Smooth muscle cell of the brain vasculature (primary cell): ENCODE data around the gene SPANXN3.
"Not testable (repeated sequence)": the region's sequence is repeated elsewhere in the genome, so short reads cannot be mapped to it uniquely, and the experiment has no call there.

Experiments
- DNase-seq: peaks from one replicate; pipeline ENCODE4 v3.0.0-alpha.2; 2012; ENCODE audit warnings: low read depth, low spot score

SPANXN3 gene

DNA sequence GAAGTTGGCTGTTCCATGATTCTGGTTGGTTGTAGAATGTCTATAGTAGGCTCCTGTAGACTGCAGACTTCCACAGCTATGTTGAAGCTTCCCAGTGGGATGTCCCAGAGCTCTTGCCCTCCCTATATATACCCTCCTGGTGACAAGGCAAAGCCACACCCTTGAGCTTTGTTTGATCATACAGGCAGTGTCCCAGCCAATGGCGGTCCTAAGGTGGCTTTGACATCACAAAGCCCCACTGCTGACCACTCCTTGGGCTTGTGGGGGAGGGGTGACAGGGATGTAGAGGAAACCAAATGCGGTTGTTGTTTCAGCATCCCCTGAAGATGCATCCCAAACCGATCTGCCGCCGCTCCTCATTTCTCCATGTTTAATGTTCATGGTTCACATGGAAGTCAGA, at the start of gene SPANXN3:
Gene SPANXN3, minus strand, starts transcription at position 101 of the 400 bp plus-strand sequence. Its CDS starts 84 bp downstream, at position 17.
- DNase-seq: not testable (repeated sequence)

DNA sequence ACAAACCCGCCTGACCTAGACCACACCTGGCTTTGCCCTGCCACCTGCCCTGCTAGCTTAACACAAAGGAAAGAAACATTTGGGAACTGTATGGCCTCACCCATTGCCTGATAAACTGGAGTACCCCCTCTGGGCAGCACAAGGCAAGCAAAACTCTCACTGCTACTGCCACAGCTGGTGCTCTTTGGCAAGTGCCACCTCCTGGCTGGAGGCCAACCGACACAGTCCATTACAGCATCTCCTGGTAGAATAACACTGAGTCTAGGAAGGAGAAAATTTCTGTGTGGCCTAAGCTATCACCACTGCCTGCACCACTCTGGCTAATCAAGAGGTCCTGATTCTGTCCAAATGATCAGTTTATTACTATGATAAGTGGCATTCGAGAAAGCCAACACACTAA, 18.9 kb upstream of the SPANXN3 start:
- DNase-seq: no peak

GRCh38 chrX:143502196-143502595, 15.1 kb downstream of the SPANXN3 start:
- not testable (repeated sequence) for DNase-seq

DNA sequence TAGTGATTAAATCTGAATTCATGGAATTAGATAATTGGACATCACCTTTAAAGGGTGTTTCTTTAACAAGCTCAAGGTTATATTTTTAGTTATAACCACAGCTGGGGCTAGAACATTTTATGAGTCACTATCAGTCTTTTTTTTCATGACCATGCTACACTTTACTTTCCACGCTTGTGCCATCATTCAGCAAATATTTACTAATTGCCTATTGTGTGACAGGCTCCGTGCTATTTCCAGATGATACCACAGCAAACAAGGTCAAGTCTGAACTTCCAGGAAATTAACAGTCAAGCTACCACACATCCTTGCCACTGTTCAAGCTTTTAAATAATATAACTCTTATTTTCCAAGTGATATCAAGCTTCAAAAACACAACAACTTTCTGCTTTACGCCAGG, 16.5 kb downstream of the SPANXN3 start:
- no peak for DNase-seq

DNA sequence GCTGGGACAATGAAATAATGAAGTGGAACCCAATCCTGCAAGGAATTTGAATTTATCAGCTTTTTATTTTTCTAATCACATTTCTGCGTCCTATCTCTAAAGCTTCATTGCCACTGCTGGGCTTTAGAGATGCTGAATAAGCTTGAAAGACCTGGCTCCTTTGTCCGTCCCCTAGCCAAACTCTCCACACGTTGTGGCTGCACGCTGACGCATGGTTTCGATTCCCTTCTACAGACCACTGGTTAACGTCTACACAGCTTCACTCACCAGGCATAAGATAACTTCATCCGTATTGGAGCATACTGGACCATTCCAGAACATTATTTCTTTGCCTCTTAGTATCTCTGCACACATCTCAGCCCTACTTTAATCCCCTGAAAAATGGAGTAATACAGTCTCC, 31.2 kb downstream of the SPANXN3 start:
- DNase-seq: no peak

DNA sequence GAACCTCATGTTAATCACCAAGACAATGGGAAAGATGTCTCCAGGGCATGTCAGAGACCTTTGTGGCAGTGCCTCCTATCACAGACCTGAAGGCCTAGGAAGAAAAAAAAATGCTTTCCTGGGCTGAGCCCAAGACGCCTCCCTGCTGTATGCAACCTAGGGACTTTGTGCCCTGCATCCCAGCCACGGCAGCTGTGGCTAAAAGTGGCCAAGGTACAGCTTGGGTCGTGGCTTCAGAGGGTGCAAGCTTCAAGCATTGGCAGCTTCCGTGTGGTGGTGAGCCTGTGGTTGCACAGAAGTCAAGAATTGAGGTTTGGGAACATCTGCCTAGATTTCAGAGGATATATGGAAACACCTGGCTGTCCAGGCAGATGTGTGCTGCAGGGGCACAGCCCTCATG, 40.5 kb downstream of the SPANXN3 start:
- no peak for DNase-seq

- DNase-seq: no peak
Measured at GRCh38 chrX:143472347-143472938, 44.8 kb downstream of the SPANXN3 start.

- DNase-seq: no peak
Measured at GRCh38 chrX:143466130-143466529, 51.1 kb downstream of the SPANXN3 start.

DNA sequence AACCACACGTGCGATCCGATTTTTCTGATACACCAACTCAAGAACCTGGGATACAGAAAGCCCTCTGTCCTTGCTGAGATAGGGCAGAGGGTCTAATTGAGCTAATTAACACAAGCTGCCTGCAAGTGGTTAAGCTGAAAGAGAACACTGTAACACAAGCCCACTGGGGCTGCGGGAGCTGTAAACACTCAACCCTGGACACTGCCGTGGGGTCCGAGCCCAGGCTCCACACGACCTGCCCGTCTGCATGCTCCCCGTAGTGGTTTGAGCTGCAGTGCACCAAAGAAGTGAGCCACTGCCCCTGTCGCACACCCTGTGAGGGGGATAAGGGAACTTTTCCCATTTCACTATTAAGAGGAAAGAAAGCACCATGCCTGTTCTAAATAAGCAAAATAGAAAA, 54.6 kb downstream of the SPANXN3 start:
- no peak for DNase-seq

GRCh38 chrX:143461606-143462005, 55.7 kb downstream of the SPANXN3 start:
- no peak for DNase-seq
